Activated CD4-positive, alpha-beta T cell treated with anti-CD3 and anti-CD28 coated beads, Interleukin-2, amount 50 U/mL, for 24 hours (primary cell): ENCODE results near the gene LRRC27.

Experiments
- DNase-seq, 2 donors: peaks; one replicate each; pipeline ENCODE4 v3.0.0-alpha.2; 2020; ENCODE audit warnings: low read depth in 1 of 2, low spot score in 1 of 2

LRRC27 gene

DNA sequence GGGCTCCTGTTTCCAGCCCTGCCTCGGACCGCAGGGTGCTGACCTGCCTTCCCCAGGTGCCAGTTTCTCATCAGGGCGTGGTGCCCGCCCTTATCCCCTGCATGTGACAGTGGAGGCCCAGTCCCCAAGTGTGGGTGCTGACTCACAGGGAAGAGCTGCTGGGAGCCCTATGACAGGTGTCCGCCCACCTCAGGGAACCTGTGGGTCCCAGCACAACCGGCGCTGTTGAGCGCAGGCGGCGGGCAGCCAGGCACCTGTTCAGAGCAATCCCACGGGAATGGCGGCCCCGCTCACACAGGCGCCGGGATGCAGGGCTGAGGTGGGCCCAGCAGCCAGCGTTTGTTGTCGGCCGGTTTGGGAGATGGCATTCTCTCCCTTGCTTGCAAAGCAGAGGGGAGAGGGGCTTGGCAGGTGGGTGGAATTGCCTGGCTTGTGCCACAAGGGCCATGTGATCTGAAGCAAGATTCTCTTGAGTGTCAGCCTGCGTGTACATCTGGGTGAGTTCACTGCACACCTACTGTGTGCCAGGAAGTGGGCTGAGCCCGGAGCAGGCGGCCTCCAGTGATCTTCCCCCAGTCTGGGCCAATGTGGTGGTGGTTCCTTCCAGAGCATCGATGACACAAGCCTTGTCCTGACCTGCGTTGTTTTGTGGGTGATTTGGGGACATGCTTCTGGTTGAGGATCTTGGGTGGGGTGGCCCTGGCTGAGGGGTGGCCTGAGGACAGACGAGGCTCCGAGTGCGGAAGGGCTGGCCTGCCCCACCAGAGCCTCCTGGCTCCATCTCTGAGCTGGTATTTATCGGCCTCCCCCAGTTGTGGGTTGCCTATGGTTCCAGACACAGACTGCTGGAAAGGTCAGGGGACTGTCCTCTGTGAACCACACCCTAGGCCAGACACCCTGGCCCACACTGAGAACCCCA is 67.4 kb downstream of the LRRC27 start:
- no peak for DNase-seq

- DNase-seq, result no peak
Observed at GRCh38 chr10:132400041-132400546, 68.1 kb downstream of the LRRC27 start.

GRCh38 chr10:132400547-132401151 is 68.7 kb downstream of the LRRC27 start:
- no peak for DNase-seq

- DNase-seq, result no peak
Observed at GRCh38 chr10:132401401-132402118, 69.6 kb downstream of the LRRC27 start.

- DNase-seq, result no peak
Observed at GRCh38 chr10:132402781-132403241, 70.8 kb downstream of the LRRC27 start.

DNA sequence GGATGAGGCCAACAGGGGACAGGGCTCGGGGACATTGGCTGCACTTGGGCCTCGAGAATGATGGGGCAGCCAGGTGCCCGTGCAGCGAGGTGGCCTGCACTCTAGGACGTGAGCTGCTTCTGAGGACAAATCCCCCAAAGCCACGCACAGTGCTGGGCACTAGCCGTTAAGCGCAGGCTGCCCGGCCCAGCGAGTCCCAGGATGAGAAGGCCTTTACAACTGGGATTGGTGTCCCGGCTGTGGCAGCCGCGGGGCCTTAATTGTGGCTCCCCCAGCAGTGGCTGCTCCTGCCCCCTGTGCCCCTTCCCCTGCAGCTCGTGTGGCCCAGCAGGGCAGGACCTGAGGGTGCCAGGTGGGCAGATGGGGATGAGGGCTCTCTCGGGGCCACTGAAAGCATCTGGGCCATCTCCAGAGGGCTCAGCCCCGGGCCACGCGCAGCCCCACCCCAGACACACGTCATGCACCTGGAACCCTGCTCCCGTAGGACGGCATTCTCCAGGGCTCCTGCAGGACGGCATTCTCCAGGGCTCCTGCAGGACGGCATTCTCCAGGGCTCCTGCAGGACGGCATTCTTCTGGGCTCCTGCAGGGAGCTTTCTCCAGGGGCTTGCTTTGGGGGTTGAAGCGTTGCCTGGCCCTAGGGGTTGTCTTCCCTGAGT is 71.6 kb downstream of the LRRC27 start:
- no peak for DNase-seq

DNA sequence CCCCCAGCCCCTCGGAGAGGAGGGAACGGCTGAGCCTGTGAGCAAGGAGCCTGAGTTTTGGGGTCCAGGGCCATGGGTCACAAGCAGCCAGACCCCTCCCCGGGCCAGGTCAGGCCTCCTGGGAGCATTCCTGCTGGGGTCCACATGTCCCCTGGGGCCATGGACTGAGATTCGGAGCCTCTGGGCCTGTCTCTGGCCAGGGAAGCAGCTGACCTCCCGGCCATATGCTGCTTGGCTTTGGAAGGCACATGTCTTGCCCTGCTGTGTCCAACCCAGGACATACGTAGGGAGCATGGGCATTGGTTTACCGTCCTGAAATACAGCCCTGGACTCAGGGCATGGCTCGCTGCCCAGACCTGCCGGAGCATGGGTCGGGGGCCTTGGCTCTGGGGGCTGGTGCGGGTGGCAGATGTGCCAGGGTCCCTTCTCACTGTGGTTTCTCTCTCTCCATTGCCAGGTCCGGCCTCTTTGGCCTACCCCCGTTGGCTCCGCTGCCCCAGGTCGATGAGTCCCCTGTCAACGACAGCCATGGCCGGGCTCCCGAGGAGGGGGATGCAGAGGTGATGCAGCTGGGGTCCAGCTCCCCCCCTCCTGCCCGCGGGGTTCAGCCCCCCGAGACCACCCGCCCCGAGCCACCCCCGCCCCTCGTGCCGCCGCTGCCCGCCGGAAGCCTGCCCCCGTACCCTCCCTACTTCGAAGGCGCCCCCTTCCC is 72.3 kb downstream of the LRRC27 start:
- no peak for DNase-seq

DNA sequence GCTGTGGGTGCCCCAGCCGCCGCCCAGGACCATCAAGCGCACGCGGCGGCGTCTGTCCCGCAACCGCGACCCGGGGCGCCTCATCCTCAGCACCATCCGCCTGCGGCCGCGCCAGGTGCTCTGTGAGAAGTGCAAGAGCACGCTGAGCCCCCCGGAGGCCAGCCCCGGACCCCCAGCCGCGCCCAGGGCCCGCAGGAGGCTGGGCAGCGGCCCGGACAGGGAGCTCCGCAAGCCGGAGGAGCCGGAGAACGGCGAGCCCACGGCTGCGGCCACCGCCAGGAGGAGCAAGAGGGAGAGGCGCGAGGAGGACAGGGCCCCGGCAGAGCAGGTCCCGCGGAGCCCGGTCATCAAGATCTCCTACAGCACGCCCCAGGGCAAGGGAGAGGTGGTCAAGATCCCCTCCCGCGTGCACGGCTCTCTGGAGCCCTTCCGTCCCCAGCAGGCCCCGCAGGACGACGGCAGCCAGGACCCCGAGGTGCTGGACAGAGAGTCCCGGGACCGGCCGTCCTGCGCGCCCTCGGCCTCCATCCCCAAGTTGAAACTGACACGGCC is 73.0 kb downstream of the LRRC27 start:
- DNase-seq, result no peak

- DNase-seq, result no peak
Observed at GRCh38 chr10:132405463-132405991, 73.5 kb downstream of the LRRC27 start.

GRCh38 chr10:132406181-132406580 is 74.2 kb downstream of the LRRC27 start:
- no peak for DNase-seq

DNA sequence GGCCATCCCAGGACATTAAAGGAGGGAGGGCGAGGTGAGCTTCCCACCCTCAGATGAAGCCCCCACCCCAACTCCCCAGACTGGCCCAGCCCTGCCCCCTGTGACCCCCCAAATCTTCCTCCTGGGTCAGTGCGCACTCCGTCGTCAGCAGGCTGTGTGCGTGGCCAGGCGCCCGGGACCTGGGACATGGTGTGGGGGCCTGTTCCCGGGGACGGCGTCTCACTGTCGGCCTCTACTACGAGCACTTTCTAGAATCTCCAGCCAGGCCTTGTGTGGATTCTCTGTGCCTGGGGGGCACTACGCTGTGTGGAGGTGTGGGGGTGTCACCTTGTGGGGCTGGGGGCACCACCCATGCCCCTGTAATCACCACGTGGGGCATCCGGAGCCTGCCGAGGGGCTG is 74.8 kb downstream of the LRRC27 start:
- DNase-seq, result no peak

DNA sequence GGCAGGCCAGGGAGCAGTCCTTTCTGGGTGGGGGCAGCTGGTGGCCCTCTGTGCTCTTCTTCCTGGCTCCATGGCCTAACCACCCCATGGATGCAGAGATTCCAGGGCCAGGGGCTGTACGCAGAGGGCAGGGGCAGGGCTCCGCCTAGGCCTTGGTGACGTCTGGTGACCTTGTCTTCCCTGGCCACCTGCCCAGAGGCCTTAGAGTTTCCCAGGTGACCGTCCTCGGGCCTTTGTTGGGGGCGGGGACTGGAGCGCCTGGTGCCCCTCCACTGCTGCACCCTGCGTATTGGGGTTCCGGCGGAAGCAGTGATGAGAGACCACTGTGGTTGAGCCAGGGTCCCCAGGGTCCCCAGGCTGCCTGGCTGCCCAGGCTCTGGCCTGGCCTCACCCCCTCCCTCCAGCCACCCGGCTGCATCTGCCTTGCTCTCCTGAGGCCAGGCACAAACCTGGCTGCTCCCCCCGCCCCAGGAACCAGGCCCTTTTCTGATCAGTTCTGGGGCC is 75.3 kb downstream of the LRRC27 start:
- no peak for DNase-seq

DNA sequence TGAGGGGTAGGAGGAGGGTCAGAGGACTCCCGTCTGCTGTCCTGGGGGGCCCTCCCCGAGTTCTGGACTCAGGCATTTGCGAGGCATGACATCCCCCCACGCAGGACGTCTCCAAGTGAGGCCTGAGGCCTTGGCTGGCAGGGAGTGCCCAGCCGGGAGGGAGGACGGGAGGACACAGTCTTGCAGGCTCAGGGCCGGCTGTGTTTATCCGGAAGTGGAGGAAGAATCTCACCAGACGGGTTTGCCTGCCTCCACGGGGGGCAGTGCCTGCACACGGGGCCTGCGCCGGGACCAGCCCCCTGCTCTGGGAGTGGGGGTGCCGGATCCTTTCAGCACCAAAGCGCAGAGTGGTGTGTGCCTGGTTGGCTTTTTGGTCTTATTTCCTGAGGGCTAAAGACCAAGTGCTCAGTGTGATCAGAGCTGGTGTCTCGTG is 75.9 kb downstream of the LRRC27 start:
- no peak for DNase-seq

GRCh38 chr10:132408367-132408781 is 76.4 kb downstream of the LRRC27 start:
- DNase-seq, result no peak

- no peak for DNase-seq
Observed at GRCh38 chr10:132408823-132409666, 77.1 kb downstream of the LRRC27 start.

DNA sequence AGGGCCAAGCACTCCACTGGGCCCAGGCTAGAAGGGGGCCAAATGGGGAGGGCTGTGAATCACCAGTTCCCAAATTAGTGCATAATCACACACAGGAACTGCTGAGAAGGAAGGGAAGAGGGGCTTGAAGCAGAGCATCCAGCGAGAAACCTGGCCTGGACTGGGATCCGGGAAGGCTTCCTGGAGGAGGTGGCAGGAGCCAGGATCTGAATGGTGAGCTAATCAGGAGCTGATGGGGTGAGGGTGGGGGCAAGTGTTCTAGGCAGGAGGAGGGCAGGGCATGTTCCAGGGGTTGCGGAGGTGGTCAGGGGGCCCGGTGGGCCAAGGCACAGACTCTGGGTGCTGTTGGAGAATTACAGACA is 77.7 kb downstream of the LRRC27 start:
- no peak for DNase-seq

- DNase-seq, result no peak
Observed at GRCh38 chr10:132410056-132410778, 78.2 kb downstream of the LRRC27 start.
